ENCODE results near the gene SACM1L.
A peak's percentile ranks its signal among the peaks of the same experiment; 100 is the strongest.

Gene SACM1L

GRCh38 chr3:45779746-45780735 is 90.8 kb downstream of the SACM1L start:
- H3K4me3 ChIP-seq (ENCODE audit: low read depth, low read length): no peak overlapping the region
- TF ChIP-seq CTCF (conservative IDR thresholded peaks at IDR 0.05; ENCODE audit: low read depth, low read length): no peak
- DNase-seq (ENCODE audit: low read depth): no peak

DNA sequence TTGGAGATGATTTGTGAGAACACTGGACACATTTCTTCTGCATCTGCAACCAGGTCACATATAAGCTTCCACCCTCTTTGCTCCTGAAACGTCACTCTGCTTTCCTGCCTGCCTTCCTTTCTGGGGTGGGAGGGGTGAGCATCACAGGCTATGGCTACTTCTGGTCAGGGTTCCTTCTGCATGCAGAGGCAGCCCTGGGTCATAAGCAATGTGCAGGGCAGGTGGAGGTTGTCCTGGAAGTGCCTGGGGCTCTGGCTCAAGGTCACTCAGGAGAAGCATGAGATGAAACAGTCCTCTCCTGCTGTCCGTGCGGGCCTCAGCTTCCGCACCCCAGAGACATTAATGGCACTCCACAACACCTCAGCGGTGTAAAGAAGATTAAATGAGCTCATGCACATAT is 92.1 kb downstream of the SACM1L start:
- DNase-seq (ENCODE audit: low read depth): no peak
- no peak for TF ChIP-seq CTCF (conservative IDR thresholded peaks at IDR 0.05; ENCODE audit: low read depth, low read length)

DNA sequence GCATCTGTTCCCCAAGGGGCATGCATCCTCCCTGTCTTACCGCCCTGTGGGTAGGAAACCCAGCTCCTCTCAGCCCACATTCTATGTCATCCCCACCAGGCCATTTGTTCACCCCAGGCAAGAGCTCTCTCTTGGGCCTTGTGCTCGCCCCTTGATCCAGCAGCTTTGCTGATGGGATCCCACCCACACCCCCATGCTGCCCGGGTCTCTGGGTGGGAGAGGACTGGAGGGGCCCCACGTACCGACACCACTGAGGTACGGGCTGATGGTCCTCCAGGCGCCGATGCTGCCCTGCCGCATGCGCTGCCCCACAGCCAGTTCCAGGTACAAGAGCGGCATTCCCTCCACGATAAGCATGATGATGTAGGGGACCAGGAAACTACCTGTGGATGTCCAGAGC is 92.6 kb downstream of the SACM1L start:
- no peak for TF ChIP-seq CTCF (conservative IDR thresholded peaks at IDR 0.05; ENCODE audit: low read depth, low read length)
- H3K4me3 ChIP-seq (ENCODE audit: low read depth, low read length): no peak overlapping the region
- no peak for DNase-seq (ENCODE audit: low read depth)

More for the DNA sequence above, 92.1 kb downstream of the SACM1L start:
- no peak overlapping the region for H3K4me3 ChIP-seq (ENCODE audit: low read depth, low read length)

- TF ChIP-seq CTCF (conservative IDR thresholded peaks at IDR 0.05; ENCODE audit: low read depth, low read length): no peak
- H3K4me3 ChIP-seq (ENCODE audit: low read depth, low read length): no peak overlapping the region
- DNase-seq (ENCODE audit: low read depth): no peak
These were observed 93.2 kb downstream of the SACM1L start for GRCh38 chr3:45782381-45782780.

DNA sequence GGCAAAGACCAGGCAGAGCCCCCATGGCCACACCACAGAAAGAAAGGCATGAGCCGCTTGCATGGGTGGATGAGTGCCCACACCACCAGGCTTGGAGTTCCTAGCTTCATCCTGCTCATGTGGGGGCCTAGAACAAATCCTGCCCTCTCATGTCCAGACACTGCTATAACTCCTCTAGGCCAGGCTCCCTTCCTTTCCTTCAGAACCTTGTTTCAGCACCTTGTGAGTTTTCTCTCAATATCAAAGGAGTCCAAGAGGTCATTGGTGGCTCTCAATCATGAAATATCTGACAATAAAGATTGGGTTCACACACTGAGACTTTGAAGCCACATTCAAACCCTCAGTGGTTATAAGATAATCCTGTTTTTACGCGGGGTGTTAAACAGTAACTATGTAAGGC is 94.5 kb downstream of the SACM1L start:
- H3K4me3 ChIP-seq (ENCODE audit: low read depth, low read length): no peak overlapping the region
- peak; percentile 20 for TF ChIP-seq CTCF (conservative IDR thresholded peaks at IDR 0.05; ENCODE audit: low read depth, low read length)
- no peak for DNase-seq (ENCODE audit: low read depth)

DNA sequence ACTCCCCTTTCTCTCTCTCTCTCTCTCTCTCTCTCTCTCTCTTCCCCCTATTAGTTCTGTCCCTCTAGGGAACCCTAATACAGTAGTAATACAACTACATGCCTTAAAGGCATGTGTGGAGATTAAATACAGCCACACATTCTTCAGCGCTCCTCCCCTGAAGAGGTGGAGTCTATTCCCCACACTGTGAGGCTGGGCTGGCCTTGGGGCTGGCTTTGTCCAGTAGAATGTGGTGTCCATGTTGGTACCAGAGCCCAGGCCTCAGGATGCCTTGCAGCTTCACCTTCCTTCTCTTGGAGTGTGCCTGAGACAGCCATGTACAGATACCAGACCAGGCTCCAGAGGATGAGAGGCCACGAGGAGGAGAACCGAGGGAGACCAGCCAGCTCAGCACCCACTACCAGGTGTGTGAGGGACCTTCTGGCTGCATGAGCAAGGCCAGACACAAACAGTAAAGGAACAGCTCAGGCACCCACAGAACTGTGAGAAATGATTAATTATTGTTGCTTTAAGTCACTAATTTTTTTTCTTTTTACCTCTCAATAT is 96.5 kb downstream of the SACM1L start:
- no peak for DNase-seq (ENCODE audit: low read depth)
- H3K4me3 ChIP-seq (ENCODE audit: low read depth, low read length): no peak overlapping the region
- TF ChIP-seq CTCF (conservative IDR thresholded peaks at IDR 0.05; ENCODE audit: low read depth, low read length): no peak

Data from choroid plexus epithelial cell (primary cell).